ENCODE results near the gene DGKI.

DNA sequence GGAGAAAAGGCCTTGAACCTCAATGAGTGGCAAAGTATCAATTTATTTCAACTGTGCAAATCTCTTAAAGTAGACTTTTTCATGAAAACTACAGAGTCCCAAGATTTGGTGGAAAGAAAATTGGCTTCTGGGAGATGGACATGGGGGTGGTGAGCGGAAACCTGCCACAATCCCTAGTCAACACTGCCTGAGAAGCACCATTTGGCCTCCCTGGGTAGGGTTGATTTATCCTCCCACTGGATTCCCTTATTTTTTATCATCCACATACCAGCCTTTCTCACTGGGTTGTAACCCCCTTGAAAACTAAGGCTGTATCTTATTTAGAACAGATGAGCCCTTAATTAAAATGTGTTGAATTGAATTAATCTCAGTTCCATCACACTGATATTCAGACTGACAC is 401.5 kb downstream of the DGKI start:
- TF ChIP-seq SUZ12 (IDR thresholded peaks at IDR 0.05; ENCODE audit: extremely low read depth, insufficient read depth, insufficient read length): no peak
- TF ChIP-seq ZNF274 (IDR thresholded peaks at IDR 0.05; ENCODE audit: low read depth, low read length): no peak
- no peak for TF ChIP-seq YY1 (IDR thresholded peaks at IDR 0.05; ENCODE audit: insufficient read depth, insufficient read length)

All from NT2/D1 (cell line).